A172 (cell line): ENCODE data around the gene ZNF225. TPM values are rescaled to one million over a fixed set of nuclear protein-coding genes. Genes with fewer than 3 reads are reported as not detected.
"Not testable (repeated sequence)": the region's sequence is repeated elsewhere in the genome, so short reads cannot be mapped to it uniquely, and the experiment has no call there.

Experiments used
- DNase-seq: peaks from one replicate; pipeline ENCODE4 v3.0.0-alpha.2; 2015; ENCODE audit warnings: low spot score
- total RNA-seq: library from RNA; depleted of rRNA; stranded (reverse); fragments of >200 nt; shearing (Covaris generic); gene quantifications from 2 replicates; pipeline ENCODE4 v1.2.3, GENCODE V29; 2014; rRNA removed

The ZNF225 gene
- total RNA-seq, 1 experiment from 2014 or later, result 3.7 TPM

DNA sequence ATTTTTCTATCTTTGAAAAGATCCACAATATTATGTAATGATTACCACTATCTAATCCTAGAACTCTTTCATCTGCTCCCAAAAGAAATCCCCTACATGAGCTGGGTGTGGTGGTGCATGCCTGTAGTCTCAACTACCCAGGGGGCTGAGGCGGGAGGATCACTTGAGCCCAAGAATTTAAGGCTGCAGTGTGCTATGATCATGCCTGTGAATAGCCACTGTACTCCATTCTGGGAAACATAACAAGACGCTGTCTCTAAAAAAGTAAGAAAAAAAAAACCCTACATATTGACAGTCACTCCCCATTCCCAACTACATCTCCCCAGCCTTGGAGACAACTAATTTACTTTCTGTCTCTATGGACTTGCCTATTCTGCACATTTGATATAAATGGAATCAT is 50.6 kb downstream of the ZNF225 start:
- no peak for DNase-seq

DNA sequence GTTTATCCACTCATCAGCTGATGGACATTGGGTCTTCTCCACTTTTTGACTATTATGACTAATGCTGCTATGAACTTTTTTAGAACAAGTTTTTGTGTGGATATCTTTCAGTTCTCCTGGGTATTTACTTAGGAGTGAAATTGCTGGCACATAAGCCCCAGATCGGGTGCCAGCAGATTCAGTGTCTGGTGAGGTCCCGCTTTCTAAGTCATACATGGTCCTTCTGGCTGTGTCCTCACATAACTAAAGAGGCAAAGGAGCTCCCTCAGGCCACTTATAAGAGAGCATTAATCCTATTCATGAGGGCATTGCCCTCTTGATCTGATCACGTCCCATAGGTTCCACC is 51.1 kb downstream of the ZNF225 start:
- no peak for DNase-seq

DNA sequence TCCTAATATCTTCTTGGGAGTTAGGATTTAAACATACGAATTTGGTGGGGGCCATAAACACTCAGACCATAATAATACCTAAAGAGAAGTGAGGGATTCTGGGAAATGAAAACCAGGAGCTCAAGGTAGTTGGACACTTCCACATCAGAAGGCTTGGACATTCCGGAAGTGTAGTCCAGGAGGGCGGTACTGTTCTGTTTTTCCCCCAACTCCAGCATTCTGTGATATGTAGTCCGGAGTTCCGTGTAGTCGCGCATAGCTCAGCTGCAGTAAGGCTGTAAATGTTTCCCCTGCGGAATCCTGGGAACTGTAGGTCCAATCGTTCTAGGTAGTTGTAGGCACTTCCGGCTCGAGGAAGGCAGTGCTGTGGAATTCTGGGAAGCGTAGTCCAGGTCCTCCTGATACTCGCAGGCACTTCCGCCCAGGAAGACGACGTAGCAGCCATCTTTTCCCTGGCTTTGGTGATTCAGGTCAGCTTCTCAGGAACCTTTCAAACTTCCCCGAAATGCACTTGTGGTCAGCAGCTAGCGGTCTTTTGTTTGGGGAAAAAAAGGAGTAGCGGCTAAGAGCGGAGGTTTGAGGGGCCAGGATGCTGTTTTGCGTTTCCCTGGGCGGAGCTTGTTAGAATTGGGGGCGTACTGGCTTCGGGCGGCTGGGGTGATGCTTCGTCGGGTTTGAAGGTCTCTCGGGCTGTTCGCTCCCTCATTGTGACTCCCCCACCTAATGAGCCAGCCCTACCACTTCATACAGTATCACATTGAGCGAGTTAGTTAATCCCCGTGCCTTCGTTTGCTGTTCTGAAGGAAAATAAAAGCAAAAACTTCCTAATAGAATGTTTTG is 51.7 kb downstream of the ZNF225 start, which contains the start of gene ZNF226:
Gene ZNF226, plus strand, starts transcription at position 428 of the 840 bp plus-strand sequence. CDS start 4,981 bp downstream, outside the sequence.
- DNase-seq, result peak; percentile 99

DNA sequence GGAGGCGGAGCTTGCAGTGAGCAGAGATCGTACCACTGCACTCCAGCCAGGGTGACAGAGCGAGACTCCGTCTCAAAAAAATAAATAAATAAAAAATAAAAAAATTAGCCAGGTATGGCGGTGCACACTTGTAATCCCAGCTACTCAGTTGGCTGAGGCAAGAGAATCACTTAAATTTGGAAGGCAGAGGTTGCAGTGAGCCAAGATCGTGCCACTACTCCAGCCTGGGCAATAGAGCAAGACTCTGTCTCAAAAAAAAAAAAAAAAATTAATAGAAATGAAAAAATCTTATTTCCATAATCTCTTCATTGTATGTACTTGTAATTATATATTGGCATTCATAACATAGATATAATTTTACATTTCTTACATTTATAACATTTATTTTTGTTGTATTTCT is 57.5 kb downstream of the ZNF225 start:
- not testable (repeated sequence) for DNase-seq

DNA sequence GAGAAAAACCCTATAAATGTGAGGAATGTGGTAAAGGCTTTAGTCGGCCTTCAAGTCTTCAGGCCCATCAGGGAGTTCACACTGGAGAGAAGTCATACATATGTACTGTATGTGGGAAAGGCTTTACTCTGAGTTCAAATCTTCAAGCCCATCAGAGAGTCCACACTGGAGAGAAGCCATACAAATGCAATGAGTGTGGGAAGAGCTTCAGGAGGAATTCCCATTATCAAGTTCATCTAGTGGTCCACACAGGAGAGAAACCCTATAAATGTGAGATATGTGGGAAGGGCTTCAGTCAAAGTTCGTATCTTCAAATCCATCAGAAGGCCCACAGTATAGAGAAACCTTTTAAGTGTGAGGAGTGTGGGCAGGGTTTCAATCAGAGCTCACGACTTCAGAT is 63.4 kb downstream of the ZNF225 start:
- no peak for DNase-seq

DNA sequence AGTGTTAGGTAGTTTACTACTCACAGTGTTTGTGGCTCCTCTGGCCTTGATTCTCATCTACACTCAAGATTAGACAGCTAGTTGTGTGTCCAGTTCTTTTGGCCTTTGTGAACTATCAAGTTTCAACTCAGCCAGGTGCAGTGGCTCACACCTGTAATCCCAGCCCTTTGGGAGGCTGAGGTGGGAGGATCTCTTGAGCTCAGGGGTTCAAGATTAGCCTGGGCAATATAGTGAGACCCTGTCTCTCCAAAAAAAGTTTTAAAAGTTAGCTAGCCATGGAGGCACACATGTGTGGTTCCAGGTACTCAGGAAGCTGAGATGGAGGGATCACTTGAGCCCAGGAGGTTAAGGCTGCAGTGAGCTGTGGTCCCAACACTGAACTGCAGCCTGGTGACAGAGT is 67.8 kb downstream of the ZNF225 start:
- DNase-seq, result no peak

DNA sequence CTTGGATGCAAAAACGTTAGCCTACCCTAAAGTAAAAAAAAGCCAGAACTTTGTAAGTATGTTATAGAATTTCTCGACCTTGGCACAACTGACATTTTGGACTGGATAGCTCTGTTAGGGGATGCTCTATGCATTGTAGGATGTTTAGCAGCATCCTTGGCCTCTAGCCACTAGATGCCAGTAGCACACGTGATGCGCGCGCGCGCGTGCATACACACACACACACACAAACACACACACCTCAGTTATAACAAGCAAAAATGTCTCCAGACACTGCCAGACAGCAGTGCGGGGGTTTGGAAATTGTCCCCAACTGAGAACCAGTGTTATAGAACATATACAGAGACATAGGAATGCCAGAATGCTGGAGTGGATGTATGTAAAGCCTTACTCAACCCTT is 68.9 kb downstream of the ZNF225 start:
- no peak for DNase-seq

Other genes starting within 250 kb of the ZNF225 start
- gene ZNF404, start 229.4 kb upstream of the ZNF225 start, total RNA-seq, result 2.1 and 3.5 TPM in 2 replicates
- gene ZNF45, start 178.1 kb upstream of the ZNF225 start, total RNA-seq, result 11.1 and 15.9 TPM in 2 replicates
- gene ZNF221, start 162.2 kb upstream of the ZNF225 start, total RNA-seq, result 3.9 and 5.8 TPM in 2 replicates
- 5.1 and 5.8 TPM in 2 replicates for gene ZNF155, start 129.2 kb upstream of the ZNF225 start, total RNA-seq
- gene ZNF230, start 110.4 kb upstream of the ZNF225 start, total RNA-seq, result 6.0 and 6.3 TPM in 2 replicates
- gene ZNF222, start 88.0 kb upstream of the ZNF225 start, total RNA-seq, result 7.2 and 9.0 TPM in 2 replicates
- 3.8 and 4.5 TPM in 2 replicates for gene ZNF223, start 61.4 kb upstream of the ZNF225 start, total RNA-seq
- 1.1 and 2.6 TPM in 2 replicates for gene ZNF284, start 41.2 kb upstream of the ZNF225 start, total RNA-seq
- 15.6 and 17.3 TPM in 2 replicates for gene ZNF224, start 19.0 kb upstream of the ZNF225 start, total RNA-seq
- gene ZNF234, start 28.2 kb downstream of the ZNF225 start, total RNA-seq, result 10.5 and 13.2 TPM in 2 replicates
- 23.8 and 30.3 TPM in 2 replicates for gene ZNF226, start 51.7 kb downstream of the ZNF225 start, total RNA-seq
- gene ZNF227, start 99.1 kb downstream of the ZNF225 start, total RNA-seq, result 15.2 and 17.1 TPM in 2 replicates
- not detected in 2 replicates for gene ZNF233, start 146.5 kb downstream of the ZNF225 start, total RNA-seq
- 3.3 and 4.2 TPM in 2 replicates for gene ZNF235, start 191.6 kb downstream of the ZNF225 start, total RNA-seq
- gene ZNF112, start 243.3 kb downstream of the ZNF225 start, total RNA-seq, result 8.3 and 9.5 TPM in 2 replicates